Right atrium auricular region (tissue), 2 donors: ENCODE measurements around the gene OTUB1. TPM values are rescaled to one million over a fixed set of nuclear protein-coding genes. Genes with fewer than 3 reads are reported as not detected.
"Not testable (repeated sequence)": the region's sequence is repeated elsewhere in the genome, so short reads cannot be mapped to it uniquely, and the experiment has no call there.

Experiments
- DNase-seq: peaks from one replicate; pipeline ENCODE4 v3.0.0-alpha.2; 2019; ENCODE audit warnings: low spot score
- H3K27ac ChIP-seq, 2 donors: fragments of 200-600 bp; sonication (generic); 1 replicate in 1 of 2; 2 replicates in 1 of 2; pipeline ENCODE4 v1.5.1; 2016 to 2019
- H3K27me3 ChIP-seq, 2 donors: fragments of 200-600 bp; sonication (generic); one replicate each; pipeline versions ENCODE4 v1.5.1 to v1.6.0; 2017 to 2019
- H3K36me3 ChIP-seq: fragments of 200-600 bp; sonication (generic); one replicate; pipeline ENCODE4 v1.5.1; 2016
- H3K4me1 ChIP-seq, 2 donors: fragments of 200-600 bp; sonication (generic); one replicate each; pipeline versions ENCODE4 v1.5.1 to v1.6.0; 2017 to 2019
- H3K4me3 ChIP-seq, 2 donors: fragments of 200-600 bp; sonication (generic); 1 replicate in 1 of 2; 2 replicates in 1 of 2; pipeline ENCODE4 v1.5.1; 2017 to 2019; ENCODE audit warnings: mild to moderate bottlenecking in 1 of 2, moderate library complexity in 1 of 2
- H3K9me3 ChIP-seq, 2 donors: fragments of 200-600 bp; sonication (generic); one replicate each; pipeline ENCODE4 v1.5.1; 2019
- CTCF ChIP-seq, 2 donors: fragments of 200-600 bp; sonication (generic); IDR thresholded peaks; one replicate each; pipeline ENCODE4 v1.5.1; 2019; ENCODE audit warnings: antibody characterized with exemption in 2 of 2
- total RNA-seq, 2 donors: library from RNA; depleted of rRNA; stranded (reverse); fragments of >200 nt; gene quantifications; one replicate each; pipeline ENCODE4 v1.1.0, GENCODE V29; 2016

Gene OTUB1
- total RNA-seq, 2 donors from 2014 or later, result 55.9 to 57.1 TPM

- DNase-seq, result no peak
- Histone ChIP-seq H3K4me3 (no peak overlapping the region), H3K27me3 (no peaks in the 10 kb centered on the region), H3K4me1 (peaks cover 0 to 15% of the 10 kb centered on the region in 2 donors), H3K36me3 (no peaks in the 10 kb centered on the region), H3K9me3 (no peaks in the 10 kb centered on the region), H3K27ac (no peak overlapping the region)
- no peak for TF ChIP-seq CTCF (IDR thresholded peaks at IDR 0.05)
Observed at GRCh38 chr11:63970902-63971301, 15.3 kb upstream of the OTUB1 start.

DNA sequence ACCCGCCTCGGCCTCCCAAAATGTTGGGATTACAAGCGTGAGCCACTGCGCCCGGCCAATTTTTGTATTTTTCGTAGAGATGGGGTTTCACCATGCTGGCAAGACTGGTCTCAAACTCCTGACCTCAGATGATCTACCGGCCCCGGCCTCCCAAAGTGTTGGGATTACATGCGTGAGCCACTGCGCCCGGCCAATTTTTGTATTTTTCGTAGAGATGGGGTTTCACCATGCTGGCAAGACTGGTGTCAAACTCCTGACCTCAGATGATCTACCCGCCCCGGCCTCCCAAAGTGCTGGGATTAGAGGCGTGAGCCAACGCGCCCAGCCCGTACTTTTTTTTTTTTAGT, 12.4 kb upstream of the OTUB1 start:
- not testable (repeated sequence) for H3K27ac ChIP-seq, H3K36me3 ChIP-seq, H3K27me3 ChIP-seq, DNase-seq, H3K9me3 ChIP-seq
- H3K4me1 ChIP-seq, result peaks cover 0 to 44% of the 10 kb centered on the region in 2 donors
- H3K4me3 ChIP-seq, result peak overlapping the region in 1 of 2 donors; percentile 81

GRCh38 chr11:63974259-63975143, 11.7 kb upstream of the OTUB1 start, which contains the start of gene COX8A:
COX8A (plus strand) TSS chr11:63974620; CDS start chr11:63974681, 61 bp downstream.
- peak in 1 of 2 donors; percentile 48 for TF ChIP-seq CTCF (IDR thresholded peaks at IDR 0.05)
- Histone ChIP-seq H3K27ac (peak within 1 kb of the TSS; percentile 98), H3K4me1 (peaks cover 0 to 45% of the 10 kb centered on the region in 2 donors)

DNA sequence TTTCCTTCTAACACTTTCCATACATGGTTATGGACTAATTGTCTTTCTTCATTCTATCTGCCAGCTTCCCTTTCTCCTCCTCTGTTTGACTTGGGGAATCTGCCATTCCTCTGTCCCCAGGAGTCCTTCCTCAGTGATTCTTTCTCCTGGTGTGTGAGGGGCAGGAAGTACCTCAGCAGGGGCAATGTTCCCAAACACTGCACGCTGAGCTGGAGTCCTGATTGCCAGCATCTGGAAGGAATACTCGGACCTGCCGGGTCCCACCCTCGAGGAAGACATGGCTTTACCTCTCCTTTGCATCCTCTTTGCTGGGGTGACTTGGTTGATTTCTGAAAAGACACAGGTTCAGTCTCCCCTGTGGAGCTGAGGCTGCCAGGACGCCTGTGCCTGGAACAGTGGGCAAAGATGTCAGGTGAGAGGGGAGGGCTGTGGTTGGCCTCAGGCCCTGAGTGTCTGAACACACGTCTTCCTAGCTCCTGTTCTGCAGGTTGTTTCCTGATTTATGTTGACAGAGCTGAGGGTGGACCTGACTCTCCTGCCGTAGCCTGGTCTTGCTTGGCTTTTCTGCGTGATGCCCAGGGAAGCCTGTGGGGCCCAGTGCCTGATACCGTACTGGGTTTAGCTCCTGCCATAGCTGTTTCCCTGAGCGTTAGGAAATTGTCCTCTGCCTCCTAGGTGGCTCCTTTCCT, 7.5 kb upstream of the OTUB1 start:
- peaks cover 12% of the 10 kb centered on the region for H3K36me3 ChIP-seq
- no peak for DNase-seq
- H3K4me1 ChIP-seq, result peaks cover 0 to 47% of the 10 kb centered on the region in 2 donors
- H3K27ac ChIP-seq, result peak overlapping the region in 1 of 2 donors; percentile 17
- no peaks in the 10 kb centered on the region for H3K9me3 ChIP-seq
- TF ChIP-seq CTCF (IDR thresholded peaks at IDR 0.05), result no peak
- H3K4me3 ChIP-seq, result no peak overlapping the region
- no peaks in the 10 kb centered on the region for H3K27me3 ChIP-seq

More at GRCh38 chr11:63974259-63975143, 11.7 kb upstream of the OTUB1 start, which contains the start of gene COX8A:
- peak within 1 kb of the TSS; percentile 81 to 85 for H3K4me3 ChIP-seq
- DNase-seq, result peak; percentile 99
- H3K9me3 ChIP-seq, result no peaks in the 10 kb centered on the region
- no peaks in the 10 kb centered on the region for H3K27me3 ChIP-seq
- peaks cover 10% of the 10 kb centered on the region for H3K36me3 ChIP-seq

DNA sequence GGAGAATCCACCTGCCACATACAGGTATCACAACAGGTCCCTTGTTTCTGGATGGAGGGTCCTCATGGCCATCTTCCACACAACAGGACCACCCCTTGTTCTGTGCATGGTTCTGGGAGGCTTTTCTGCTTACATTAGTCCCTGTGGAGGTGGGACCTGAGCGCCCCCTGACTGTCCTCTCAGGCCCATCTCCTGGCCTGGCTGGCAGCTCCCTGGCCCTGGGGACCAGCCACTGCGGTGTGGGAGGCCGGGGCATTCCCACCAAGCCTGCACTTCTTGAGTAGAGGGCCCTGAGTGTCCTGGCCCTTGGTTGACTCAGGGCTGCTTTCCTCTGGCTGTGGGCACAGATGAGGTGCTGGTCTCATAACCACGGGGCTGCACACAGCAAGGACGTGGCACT, 6.8 kb upstream of the OTUB1 start:
- peaks cover 0 to 43% of the 10 kb centered on the region in 2 donors for H3K4me1 ChIP-seq
- H3K4me3 ChIP-seq, result no peak overlapping the region
- H3K27me3 ChIP-seq, result no peaks in the 10 kb centered on the region
- peak overlapping the region in 1 of 2 donors; percentile 17 for H3K27ac ChIP-seq
- H3K9me3 ChIP-seq, result no peaks in the 10 kb centered on the region
- H3K36me3 ChIP-seq, result peaks cover 12% of the 10 kb centered on the region
- DNase-seq, result no peak
- TF ChIP-seq CTCF (IDR thresholded peaks at IDR 0.05), result no peak

DNA sequence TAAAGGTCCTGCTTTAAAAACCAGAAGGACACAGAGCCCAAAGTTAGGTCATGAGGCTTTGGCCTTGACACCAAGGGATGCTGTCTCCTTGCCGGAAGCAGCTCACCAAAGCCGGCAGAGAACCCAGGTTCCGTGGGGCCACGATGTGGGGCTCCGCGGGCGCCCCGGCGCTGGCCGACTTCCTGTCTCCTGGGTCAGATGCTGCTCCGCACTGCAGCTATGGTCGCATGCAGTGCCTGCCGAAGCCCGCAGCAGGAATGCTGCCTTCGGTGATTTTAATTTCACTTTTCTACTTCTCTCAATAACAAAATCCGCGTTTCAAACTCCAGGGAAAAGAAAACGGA, 454 bp upstream of the OTUB1 start:
- Histone ChIP-seq H3K9me3 (no peaks in the 10 kb centered on the region), H3K27me3 (no peaks in the 10 kb centered on the region), H3K36me3 (peaks cover 15% of the 10 kb centered on the region), H3K4me1 (peaks cover 0 to 31% of the 10 kb centered on the region in 2 donors), H3K4me3 (peak overlapping the region; percentile 99 to 100), H3K27ac (peak overlapping the region; percentile 84 to 90)
- no peak for DNase-seq
- TF ChIP-seq CTCF (IDR thresholded peaks at IDR 0.05), result no peak
